ENCODE measurements around the gene ERGIC1. TPM values are rescaled to one million over a fixed set of nuclear protein-coding genes. Genes with fewer than 3 reads are reported as not detected.
A peak's percentile ranks its signal among the peaks of the same experiment; 100 is the strongest.
"Not testable (repeated sequence)": the region's sequence is repeated elsewhere in the genome, so short reads cannot be mapped to it uniquely, and the experiment has no call there.

Gene ERGIC1, protein sequence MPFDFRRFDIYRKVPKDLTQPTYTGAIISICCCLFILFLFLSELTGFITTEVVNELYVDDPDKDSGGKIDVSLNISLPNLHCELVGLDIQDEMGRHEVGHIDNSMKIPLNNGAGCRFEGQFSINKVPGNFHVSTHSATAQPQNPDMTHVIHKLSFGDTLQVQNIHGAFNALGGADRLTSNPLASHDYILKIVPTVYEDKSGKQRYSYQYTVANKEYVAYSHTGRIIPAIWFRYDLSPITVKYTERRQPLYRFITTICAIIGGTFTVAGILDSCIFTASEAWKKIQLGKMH
- total RNA-seq = 100 to 1,000 TPM in 1 of 4 donors, 10 to 100 TPM in 3; 54.4 to 108 (median 88.0) TPM

GRCh38 chr5:172833686-172834414, at the start of gene ERGIC1:
Gene ERGIC1 (plus strand): TSS chr5:172834251. CDS start chr5:172834414, 163 bp downstream.
- TF ChIP-seq POLR2A (IDR thresholded peaks at IDR 0.05) (peak; percentile 83 to 93), CTCF (IDR thresholded peaks at IDR 0.05 in 4 of 5, conservative IDR thresholded peaks at IDR 0.05 in 1 of 5) (peak in 1 of 5 experiments; percentile 20)
- intact Hi-C loops (cut with DNase I; ENCODE audit: low total_unique reads) (loop anchor here (2.0 to 10.0 kb wide), 2 partner anchors 69 to 119 kb away; no protein-coding TSS in a partner anchor), in situ Hi-C loops (cut with MboI; ENCODE audit: low sequenced_read_pairs in 4 of 4) (loop anchor here in 1 of 4 donors (10.0 kb wide), 1 partner anchor 71 kb away; no protein-coding TSS in a partner anchor)
- Histone ChIP-seq H3K36me3 (no peaks in the 10 kb centered on the region), H3K9me3 (no peaks in the 10 kb centered on the region), H3K27me3 (no peaks in the 10 kb centered on the region), H3K4me3 (peak within 1 kb of the TSS; percentile 71 to 97 (median 86)), H3K4me1 (peaks cover 30 to 34% of the 10 kb centered on the region in 2 donors), H3K27ac (peak within 1 kb of the TSS; percentile 83 to 93 (median 87))
- ATAC-seq (peak; percentile 83 to 85), DNase-seq (peak; percentile 81 to 86)

GRCh38 chr5:172785429-172786088, 48.5 kb upstream of the ERGIC1 start:
- in situ Hi-C loops (cut with MboI; ENCODE audit: low sequenced_read_pairs in 4 of 4) (no loop called here), intact Hi-C loops (cut with DNase I; ENCODE audit: low total_unique reads) (no loop called here)
- peak in 1 of 2 donors; percentile 7 for ATAC-seq
- TF ChIP-seq POLR2A (IDR thresholded peaks at IDR 0.05) = no peak
- no peak for TF ChIP-seq CTCF (IDR thresholded peaks at IDR 0.05 in 4 of 5, conservative IDR thresholded peaks at IDR 0.05 in 1 of 5)
- Histone ChIP-seq H3K36me3 (no peaks in the 10 kb centered on the region), H3K4me3 (no peak overlapping the region), H3K27me3 (no peaks in the 10 kb centered on the region), H3K9me3 (no peaks in the 10 kb centered on the region), H3K27ac (peak overlapping the region; percentile 55 to 76 (median 69)), H3K4me1 (peaks cover 19 to 31% of the 10 kb centered on the region in 2 donors)
- DNase-seq = no peak

GRCh38 chr5:172786736-172787462, 47.2 kb upstream of the ERGIC1 start:
- no peak for ATAC-seq
- DNase-seq = peak in 1 of 2 donors; percentile 10
- Histone ChIP-seq H3K36me3 (no peaks in the 10 kb centered on the region), H3K27ac (no peak overlapping the region), H3K27me3 (no peaks in the 10 kb centered on the region), H3K9me3 (no peaks in the 10 kb centered on the region), H3K4me1 (peaks cover 31 to 42% of the 10 kb centered on the region in 2 donors), H3K4me3 (no peak overlapping the region)
- in situ Hi-C loops (cut with MboI; ENCODE audit: low sequenced_read_pairs in 4 of 4) = no loop called here
- TF ChIP-seq CTCF (IDR thresholded peaks at IDR 0.05 in 4 of 5, conservative IDR thresholded peaks at IDR 0.05 in 1 of 5) = no peak
- TF ChIP-seq POLR2A (IDR thresholded peaks at IDR 0.05) = no peak
- intact Hi-C loops (cut with DNase I; ENCODE audit: low total_unique reads) = no loop called here

- H3K27me3 ChIP-seq; H3K4me3 ChIP-seq; H3K9me3 ChIP-seq; H3K27ac ChIP-seq; intact Hi-C loops (cut with DNase I; ENCODE audit: low total_unique reads); H3K36me3 ChIP-seq; ATAC-seq; in situ Hi-C loops (cut with MboI; ENCODE audit: low sequenced_read_pairs in 4 of 4): not testable (repeated sequence)
- H3K4me1 ChIP-seq = peaks cover 37 to 47% of the 10 kb centered on the region in 2 donors
- peak in 1 of 2 donors; percentile 5 for DNase-seq
These were observed 46.5 kb upstream of the ERGIC1 start for GRCh38 chr5:172787538-172787937.
